ENCODE measurements around the gene TNNT2.

- TF ChIP-seq CTCF (IDR thresholded peaks at IDR 0.05) = no peak
- no peak for TF ChIP-seq TCF7L2 (IDR thresholded peaks at IDR 0.05; ENCODE audit: low read depth, low read length)
- TF ChIP-seq REST (IDR thresholded peaks at IDR 0.05; ENCODE audit: insufficient read depth in 1 of 2, low read depth in 2 of 2, low read length in 1 of 2) = no peak
- TF ChIP-seq POLR2AphosphoS5 (IDR thresholded peaks at IDR 0.05; ENCODE audit: low read depth, low read length) = no peak
- no peak for TF ChIP-seq SIN3A (IDR thresholded peaks at IDR 0.05; ENCODE audit: borderline replicate concordance, insufficient read depth, low read depth, low read length)
Measured at GRCh38 chr1:201403359-201403758, 25.9 kb upstream of the TNNT2 start.

All from Panc1 (cell line).